Stimulated activated CD4-positive, alpha-beta T cell treated with anti-CD3 and anti-CD28 coated beads, Interleukin-1b, Interleukin-23, amount 100 ng/mL, for 4 hours (primary cell): Measurements from ENCODE around the gene CORO1C.
A peak's percentile ranks its signal among the peaks of the same experiment; 100 is the strongest.

Experiments
- DNase-seq, 2 donors: peaks; one replicate each; pipeline ENCODE4 v3.0.0-alpha.2; 2020; ENCODE audit warnings: low read depth in 2 of 2

CORO1C gene

DNA sequence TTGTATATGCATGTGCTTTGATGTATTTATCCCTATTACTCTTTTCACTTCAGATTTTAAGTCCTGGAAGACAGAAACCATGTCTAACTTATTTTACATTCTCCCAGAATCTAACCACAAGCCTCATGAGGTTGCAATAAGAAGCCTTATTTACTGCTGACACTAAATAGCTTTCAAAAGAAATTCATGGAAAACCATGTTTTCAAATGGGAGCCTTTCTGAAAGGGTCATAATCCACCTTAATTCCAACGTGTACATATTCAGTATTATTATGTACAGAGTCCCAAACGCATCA lies 34.4 kb downstream of the CORO1C start:
- DNase-seq = no peak

DNA sequence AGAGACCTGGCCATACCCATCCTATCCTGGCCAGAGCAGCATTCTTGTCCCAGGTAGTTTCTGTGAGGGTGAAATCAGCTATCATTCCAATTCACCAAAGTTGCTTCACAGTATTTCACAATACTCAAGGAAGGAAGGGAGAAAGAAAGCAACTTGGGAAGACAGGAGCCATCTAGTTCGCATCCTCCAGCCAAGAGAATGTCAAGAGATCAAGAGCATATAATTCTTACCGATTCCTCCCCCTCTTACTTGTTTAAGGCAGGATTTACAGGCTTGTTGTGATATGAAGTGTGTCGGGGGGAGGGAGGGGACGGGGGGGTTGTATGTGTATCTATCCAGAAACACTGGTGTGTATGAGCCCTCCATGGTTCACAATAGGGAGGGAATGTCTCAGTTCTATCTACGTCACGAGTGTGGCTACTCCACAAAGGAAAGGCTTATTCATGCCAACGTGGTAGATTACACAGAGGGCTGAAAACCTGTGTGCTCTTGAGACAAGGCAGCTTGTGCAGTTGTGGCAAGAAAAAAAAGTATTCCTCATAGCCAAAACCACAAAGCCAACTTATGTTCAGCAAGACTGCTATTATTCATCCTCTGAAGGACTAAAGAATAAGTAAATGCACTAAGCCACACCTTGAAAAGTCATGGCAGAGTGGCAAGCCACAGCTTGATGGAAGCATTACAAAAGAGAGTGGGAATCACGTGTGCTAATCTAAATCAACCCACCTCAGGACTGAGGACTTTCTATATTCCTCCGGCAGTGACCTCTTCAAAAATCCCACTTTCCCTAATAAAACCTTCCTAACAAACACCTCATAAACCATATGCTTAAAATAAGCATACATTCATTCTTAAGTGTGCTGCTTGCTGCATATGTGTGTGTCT lies 35.0 kb downstream of the CORO1C start:
- DNase-seq = no peak

DNA sequence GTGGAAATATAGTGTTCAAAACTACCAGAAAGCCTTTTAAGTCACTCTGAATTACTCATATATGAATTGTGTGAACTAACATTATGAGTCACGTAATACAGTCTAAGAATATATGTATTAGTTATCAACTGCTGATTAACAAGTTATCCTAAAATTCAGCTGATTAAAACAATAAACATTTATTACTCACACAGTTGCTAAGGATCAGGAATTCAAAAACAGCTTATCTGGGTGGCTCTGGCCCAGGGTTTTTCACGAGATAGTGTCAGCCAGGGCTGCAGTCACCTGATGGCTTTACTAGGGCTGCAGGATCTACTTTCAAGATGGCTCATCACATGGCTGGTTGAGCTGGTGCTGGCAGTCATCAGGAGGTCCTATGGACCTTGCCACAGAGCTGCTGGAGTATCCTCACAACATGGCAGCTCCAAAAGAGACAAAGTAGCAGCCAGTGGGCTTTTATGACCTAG lies 36.5 kb downstream of the CORO1C start:
- no peak for DNase-seq

DNA sequence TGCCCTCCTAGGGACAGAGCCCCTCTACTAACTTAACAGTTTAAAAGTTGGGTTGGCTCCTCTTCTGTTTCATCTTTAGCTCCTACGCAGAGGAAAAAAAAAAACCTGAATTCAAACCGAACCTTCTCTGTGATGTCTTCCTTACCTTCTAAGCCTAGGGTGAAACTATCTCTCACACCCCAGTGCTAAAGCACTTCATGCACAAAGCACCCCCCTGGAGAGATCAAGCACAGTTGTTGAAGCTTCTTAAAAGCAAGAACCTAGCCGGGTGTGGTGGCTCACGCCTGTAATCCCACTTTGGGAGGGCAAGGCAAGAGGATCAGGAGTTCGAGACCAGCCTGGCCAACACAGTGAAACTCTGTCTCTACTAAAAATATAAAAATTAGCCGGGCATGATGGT lies 37.6 kb downstream of the CORO1C start:
- DNase-seq = no peak

DNA sequence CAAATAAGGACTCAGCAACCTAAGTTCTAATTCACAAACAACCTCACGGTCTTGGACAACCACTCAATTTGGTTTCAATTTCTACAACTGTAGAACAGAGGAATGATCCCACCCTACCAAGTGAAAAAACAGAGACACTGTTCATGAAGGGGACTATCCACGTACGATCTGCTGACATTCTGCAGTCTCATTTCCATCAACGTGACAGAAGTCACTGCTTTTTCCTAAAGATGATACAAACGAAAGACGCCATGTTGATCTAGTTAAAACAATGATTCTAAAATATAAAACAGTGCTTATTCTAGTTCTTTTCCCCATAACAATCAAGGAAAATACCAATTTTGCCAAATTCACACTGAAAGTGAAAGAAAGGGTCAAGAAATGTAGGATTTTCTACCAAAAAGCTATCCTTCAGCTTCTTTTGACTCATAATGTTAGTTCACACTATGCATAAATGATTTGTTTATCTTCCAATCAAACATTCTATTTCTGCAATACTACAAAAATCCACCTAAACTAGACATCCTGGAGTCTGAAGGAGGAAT lies 38.1 kb downstream of the CORO1C start:
- DNase-seq = no peak

DNA sequence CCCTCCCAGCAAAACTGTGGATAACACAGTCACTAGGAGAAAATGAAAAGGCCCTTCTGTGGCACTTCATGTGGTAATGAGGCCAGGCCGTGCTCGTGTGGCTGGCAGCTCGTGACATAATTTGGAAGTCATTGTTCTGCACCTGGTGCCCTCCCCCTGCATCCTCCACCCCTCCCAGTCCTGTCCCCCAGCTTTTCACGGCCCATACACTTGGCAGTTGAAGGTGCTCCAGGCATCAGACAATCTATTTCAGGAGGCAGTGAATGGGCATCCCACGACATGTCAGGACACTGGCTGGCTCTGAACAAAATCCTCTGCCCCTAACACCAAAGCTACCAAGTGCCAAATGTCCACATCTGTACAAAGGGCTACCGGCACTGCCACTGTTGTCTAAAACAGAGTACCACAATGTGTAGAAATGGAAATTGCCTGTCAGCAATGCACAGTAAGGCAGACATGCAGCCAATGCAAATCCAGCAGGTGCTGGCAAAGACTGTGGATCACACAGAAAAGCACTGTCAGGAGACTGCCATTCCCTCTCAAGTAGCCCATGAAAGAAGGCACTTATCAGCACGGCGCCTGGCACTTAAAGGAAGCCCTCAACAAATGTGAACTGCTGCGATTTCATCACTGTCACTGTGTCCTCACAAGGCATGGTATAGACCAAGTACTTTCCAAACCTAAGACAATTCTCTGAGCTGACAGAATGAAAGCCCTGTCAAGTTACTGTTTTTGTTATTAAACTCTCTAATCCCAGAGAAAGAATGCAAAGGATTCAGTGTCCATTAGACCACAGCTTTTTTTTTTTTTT lies 39.1 kb downstream of the CORO1C start:
- no peak for DNase-seq

DNA sequence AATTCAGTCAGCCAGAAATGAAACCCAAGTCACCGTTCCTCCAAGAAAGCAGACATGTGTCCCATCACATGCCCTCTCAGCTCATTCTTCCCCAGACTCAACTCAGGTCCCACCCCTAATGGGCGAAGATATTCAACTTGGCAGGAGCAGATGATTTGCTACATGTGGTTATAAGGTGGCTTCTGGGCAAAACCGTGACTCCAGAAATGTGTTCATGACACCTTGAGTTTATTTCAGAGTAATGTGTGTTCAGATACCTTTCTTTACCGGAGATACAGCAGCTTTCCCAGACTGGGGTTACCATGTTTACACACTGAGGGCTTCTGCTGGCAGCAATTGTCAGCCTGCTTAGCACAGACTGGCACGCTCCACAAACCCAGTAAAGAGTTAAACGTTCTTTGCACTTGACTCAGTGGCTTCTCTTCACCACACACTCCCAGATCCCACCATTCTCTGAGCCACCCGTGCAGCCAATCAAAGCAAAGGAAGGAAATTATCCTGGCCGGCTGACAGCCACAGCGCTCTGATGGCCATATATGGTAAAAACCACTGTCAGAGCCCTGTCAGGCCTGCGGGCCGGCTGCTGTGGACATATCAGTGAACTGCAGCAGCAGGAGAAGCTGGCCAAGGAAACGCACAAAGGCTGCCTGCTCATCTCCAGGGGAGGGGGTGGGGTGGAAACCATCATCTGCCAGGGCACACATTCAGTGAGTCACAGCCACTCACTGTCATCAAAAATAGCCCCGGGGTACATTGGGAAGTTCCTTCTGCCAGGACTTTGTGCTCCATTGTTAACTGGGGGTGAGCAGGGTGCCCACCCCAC lies 39.9 kb downstream of the CORO1C start:
- peak; percentile 57 to 60 for DNase-seq

DNA sequence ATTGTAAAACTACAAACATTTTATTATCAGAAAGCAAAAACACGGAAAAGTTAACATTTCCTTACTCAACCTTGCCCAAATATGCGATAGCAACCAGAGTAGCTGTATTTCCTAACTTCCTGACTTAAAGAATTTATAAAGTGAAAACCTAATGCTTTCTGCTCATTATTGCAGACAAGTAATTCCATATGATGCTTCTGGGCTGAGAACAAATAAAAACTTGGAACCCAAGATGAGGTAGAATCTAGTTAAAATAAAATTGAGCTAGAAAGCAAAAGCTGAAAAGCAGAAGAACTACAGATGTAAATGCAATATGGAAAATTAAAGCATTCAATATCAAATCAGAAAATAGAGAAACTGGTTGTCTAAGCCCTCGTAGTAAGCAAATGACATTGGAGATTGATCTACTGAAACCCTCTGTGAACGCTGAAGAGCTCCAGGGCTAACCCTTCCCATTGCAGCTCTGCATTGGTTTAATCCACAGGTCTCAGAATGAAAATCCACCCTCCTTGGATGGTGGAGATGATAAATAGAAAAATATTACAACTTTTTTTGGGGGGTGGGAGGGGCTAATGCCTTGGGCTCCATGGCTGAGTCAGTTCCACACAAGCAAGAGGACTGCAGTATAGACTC lies 40.7 kb downstream of the CORO1C start:
- no peak for DNase-seq

DNA sequence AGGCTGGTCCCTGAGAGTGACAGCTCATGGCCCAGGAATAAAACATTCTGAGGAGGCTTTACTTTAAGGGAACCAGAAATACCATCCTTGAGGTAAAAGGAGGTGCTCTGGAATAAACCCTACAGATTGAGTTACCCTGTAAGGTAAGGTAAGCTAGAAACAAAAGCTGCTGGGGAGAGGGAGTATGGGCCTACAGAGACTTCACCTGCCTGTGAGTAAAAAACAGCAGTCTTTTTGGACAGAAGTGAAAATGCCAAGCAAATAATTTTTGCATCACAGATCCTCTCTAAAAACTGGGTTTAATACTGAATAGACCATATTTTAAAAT lies 41.2 kb downstream of the CORO1C start:
- no peak for DNase-seq

DNA sequence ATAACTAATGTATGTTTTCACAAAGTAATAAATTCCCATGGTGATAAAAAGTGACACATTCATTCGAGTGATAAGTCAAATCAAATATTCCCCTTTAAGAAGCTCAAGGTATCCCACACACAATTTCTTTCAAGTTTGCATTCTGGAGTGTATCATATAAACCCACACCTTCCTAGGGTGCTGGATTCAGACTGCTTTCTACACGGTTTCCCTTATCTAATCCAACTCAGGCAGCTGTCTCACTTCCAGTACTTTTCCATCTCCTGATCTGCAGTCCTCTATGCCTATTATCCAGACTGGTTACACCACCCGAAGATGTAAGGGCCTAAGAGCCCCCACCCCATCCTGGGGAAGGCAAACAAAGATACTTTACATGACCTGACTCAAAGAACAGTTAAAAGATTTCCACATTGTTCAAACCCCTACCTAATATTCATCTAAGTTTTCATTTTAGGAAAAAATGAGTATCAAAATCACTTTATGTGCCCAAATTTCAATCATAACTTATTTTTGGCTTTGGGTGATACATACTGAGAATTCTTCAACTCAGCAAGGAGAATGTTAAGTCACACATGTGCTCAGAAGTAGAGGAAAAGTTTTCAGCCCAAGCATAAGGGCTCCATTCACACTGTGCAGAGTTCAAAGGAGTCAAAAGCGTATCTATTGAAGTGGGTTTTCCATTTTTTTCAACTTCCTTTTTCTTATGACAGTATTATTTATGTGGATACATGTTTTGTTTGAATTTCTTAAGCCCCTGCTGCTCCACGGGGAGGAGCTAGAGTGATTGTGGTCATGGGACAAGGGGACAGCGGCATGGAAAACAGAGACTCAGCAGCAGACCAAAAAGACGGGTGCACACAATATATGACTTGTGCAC lies 41.8 kb downstream of the CORO1C start:
- DNase-seq = peak in 1 of 2 donors; percentile 14

DNA sequence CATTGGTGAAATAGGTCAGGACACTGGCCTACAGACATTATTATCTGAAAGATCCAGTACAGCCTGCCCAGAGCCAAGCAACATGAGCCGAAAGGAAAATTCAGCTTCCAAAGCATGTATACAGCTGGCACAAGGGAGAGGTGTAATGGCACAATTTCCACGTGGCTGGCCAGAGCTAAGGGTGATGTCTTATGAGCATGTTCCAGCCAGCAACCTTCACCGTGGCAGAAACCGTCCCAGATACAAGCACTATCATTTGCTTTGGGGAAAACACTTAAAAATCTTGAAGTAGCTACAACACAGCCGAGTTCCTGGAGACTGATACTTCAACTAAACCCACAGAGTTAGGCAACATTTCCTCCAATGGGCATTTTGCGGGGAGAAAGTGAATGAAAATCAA lies 44.5 kb downstream of the CORO1C start:
- no peak for DNase-seq

DNA sequence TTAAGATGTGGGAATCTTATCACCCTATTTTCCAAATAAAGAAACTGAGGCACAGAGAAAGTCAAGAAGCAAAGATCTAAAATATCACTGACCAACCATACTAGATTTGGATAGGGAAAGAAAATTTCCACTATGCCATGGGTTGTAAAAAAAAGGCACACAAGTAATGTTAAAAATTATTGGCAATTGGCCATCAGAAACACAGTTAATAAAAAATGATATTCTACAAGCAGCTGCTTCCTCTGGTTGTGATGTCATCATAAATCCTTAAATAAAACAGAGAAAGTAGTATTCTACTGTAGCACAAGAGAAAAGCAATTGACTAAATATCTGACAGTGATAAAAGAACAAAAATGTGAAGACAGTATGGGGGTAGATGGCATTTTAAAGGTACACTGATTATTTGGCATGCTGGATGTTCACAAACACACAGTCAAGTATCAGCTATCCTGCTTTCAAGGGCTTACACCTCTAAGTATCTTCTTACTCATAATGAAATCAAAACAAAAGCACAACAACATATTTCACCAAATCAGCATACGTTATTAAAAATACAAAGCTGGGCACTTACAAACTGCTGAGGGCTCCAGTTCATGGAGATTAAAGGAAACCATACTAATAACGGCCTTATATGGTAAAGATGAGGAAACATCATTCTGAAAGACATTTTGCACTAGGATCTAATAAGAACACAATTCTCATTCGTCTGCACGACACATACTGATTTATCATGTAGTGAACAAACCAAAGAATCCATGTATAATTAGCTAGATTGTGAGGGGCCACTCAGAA lies 45.7 kb downstream of the CORO1C start:
- no peak for DNase-seq

DNA sequence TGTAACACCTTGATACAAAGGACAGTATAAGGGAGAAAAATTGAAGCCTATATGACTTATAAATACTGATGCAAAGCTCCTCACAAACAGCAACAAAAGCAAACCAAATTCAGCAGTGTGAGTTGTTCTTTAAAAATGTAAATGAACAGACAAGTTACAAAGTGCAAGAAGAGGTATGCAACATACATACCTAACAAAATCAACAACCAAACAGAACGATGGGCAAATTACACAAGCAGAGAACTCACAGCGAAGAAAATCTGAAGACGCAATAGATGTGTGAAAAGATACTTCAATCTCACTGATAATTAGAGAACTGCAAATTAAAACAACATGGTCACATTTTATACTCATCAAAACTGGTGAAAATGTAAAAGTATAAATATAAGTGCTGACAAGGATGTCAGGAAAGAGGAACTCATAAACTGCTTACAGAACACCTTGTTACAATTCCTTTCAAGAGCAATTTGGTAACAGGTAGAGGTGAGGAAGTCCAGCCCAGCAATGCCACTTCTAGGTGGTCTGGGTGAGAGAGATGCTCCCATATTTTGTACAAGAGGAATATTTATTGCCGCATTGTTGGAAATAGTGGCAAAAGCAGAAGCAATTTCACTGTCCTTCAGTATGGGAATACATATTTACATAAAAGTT lies 47.3 kb downstream of the CORO1C start:
- no peak for DNase-seq

DNA sequence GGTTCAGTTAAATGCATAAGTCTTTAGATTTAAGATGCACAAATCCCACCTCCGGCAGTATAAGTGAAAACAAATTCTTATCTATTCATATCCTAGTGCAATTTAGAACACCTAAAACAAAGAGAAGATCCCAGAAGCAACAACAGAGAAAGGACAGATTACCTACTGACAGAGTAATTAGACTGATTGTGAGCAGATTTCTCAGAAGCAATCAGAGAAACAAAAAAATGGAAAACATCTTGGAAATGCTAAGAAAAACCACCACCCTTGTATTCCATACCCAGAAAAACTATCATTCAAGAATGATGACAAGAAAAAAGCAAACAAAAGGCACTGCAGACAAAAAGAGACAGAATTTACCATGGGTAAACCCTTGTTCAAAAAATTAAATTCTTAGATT lies 50.0 kb downstream of the CORO1C start:
- no peak for DNase-seq

DNA sequence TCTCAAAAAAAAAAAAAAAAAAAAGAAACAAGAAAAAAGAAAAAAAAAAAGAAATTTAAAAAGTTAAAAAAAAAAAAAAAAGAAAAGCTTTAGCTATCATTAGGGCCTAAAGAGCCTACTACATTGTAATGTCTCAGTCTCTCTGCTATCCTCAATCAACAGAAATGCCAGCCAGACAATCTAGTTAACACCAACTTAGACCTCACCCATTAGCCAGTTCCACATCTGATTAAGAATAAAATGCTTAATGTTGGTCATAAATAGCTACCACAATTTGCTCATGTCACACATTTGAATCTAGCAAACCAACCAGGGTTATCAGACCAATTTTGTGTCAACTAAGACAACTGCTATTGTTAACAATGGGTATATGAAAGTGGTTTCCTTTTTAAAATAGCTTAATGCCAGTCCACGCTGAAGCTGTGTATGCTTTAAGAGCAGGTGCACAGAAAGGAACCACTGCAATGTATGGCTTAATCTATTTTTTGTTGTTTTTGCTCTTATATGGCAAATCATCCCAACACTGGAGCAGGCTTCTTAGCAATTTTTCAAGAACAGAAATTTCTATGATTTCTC lies 52.1 kb downstream of the CORO1C start:
- no peak for DNase-seq

DNA sequence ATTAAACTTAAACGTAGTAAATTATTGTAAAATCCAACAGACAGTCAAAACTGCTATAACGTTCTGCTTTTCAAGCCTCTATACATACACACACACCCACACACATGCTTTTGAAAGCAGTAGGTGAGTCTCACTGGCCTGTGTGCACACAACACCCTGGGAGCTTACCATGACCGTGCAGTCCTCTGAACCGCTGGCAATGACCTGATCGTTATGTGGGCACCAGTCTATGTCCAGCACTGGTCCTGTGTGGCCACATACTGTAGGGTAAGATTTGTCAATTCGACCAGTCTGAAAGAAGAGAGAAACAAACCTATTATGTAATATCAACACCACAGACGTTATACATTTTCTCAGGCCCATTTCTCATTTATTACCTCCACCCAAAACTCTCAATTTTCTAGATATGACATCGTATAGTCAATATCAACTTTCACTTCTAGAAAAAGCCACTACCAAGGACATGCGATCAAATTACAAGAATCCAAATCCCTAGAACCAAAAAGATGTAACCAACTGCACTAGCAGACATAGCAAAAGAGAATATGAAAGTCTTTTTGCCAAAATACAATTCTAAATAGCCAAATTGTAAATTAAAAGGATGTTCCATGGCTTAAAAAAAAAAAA lies 53.1 kb downstream of the CORO1C start:
- no peak for DNase-seq

DNA sequence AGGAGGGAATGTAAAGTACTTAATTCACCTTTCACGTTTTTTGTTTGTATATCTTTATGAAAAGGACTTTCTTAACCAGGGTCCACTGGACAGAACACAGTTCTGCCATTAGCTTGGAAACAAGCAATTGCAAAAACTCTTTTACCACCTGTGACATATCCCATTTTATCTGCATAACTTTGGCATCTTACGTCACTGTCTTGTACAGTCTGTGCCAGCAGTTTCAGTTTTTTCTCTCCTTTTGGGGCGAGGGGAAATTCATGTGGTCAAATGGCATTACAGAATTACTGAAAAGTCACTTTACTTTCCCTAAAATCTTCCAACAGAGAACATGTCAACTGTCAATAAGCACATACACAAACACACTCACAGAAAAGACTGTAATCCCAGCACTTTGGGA lies 53.9 kb downstream of the CORO1C start:
- DNase-seq = no peak

DNA sequence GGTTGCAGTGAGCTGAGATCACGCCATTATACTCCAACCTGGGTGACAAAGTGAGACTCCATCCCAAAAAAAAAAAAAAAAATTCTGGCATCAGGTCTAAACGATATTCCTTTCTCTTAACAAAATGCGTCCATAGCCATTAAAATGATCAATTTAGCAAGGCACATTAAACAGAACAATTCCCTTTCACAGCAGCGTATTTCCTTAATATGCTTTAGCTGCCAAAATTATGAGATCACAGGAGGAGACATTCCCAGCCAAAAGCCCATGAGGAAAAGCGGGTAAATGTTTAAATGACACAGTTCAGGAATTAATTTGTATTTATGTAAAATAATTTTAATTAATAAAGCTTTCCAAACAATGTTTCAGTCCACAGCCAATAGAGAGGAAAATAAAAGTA lies 54.6 kb downstream of the CORO1C start:
- DNase-seq = no peak
